Measurements from ENCODE around the gene XAB2.

XAB2 gene

GRCh38 chr19:7575434-7576040 is 53.8 kb downstream of the XAB2 start:
- DNase-seq, result no peak

DNA sequence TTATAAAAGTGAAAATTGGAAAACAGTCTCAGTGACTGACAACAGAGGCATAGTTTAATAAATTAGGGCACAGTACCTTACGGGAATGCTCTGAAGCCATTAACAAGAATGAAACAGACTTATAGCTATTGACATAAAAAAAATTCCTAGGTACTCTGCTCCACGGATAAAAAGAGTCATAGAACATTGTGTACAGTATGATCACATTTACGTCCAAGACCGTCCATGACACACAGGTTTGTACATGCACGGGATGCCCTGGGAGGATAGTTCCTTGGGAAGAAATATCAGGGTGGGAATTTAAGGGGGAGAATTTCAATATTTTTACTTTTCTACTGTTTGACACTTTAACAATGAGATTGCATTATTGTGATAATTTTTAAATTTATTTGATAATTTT is 58.6 kb downstream of the XAB2 start:
- no peak for DNase-seq

All from NCI-H69 (cell line).